Measurements from ENCODE around the gene SCN4A. TPM values are rescaled to one million over a fixed set of nuclear protein-coding genes. Genes with fewer than 3 reads are reported as not detected.
"Not testable (repeated sequence)": the region's sequence is repeated elsewhere in the genome, so short reads cannot be mapped to it uniquely, and the experiment has no call there.

SCN4A gene
- polyA plus RNA-seq, 4 donors = 0.72 to 1.3 (median 1.0) TPM

DNA sequence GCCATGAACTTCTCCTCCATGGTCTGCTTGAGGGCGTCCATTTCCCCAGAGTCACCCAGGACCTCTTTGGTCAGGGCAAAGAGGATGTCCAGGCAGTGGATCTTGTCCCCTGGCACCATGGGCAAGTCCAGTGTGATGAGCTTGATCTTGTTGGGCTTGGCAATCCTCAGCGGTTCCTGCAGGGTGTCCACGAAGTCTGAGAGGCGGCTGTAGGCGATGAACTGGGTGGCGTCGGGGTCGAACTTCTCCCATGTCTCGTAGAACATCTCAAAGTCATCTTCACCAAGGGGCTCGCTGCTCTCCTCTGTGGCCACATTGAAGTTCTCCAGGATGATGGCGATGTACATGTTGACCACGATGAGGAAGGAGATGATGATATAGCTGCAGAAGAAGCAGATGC lies 31.6 kb downstream of the SCN4A start:
- no peak for DNase-seq (ENCODE audit: low read depth in 4 of 4, low spot score in 3 of 4)

DNA sequence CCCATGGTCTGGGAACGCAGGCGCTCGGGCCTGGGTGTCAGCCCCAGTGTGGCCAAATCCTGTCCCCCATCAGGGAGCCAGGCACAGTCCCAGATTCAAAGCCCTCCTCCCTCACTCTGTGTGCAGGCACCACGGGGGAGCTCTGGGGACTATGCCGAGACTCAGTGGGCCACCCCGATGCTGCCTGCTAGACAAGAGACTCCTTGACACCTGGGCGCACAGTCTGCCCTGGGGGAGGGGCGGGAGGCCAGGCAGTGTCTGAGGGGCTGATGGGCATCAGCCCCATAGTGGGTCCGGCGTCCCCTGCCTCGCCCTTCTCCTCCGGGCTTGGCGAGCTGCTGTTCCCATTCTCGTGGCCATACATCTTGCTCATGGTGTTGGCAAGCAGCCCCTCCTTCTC lies 32.1 kb downstream of the SCN4A start:
- DNase-seq (ENCODE audit: low read depth in 4 of 4, low spot score in 3 of 4) = no peak

DNA sequence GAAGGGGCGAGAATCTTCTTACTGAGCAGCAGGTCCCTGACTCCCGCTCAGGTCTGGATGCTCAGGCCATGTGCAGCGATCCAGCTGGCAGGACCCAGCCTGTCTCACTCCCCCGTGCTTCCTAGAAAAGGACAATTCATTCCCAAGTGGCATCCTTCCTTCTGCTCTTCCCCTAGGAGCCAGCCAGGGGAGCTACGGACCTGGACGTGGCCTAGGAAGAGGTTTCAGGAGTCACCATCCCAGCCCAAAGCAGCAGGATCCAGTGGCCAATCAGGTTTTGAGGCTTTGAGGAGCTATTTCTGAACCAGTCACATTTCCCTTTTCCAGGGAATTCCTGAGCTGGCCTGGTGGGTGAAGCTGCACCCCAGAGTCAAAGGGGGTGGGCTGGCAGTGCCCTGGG lies 32.8 kb downstream of the SCN4A start:
- no peak for DNase-seq (ENCODE audit: low read depth in 4 of 4, low spot score in 3 of 4)

DNA sequence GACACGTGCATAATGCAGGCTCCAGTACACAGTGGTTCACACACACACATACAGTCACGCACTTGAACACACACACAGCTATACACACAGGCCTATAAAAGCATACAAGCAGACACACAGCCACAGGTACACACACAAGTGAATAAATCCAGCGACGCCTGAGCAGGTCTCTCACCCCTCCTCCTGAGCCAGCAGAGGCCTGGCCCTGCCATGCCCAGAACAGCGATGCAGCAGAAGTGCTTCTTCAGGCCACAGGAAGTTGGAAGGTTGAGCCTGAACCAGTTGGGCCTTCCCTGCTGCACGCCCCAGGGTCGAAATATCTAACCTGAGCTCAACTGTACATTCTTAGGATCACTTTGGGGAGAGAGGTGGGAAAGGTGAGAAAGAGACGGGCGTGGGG lies 33.3 kb downstream of the SCN4A start:
- no peak for DNase-seq (ENCODE audit: low read depth in 4 of 4, low spot score in 3 of 4)

DNA sequence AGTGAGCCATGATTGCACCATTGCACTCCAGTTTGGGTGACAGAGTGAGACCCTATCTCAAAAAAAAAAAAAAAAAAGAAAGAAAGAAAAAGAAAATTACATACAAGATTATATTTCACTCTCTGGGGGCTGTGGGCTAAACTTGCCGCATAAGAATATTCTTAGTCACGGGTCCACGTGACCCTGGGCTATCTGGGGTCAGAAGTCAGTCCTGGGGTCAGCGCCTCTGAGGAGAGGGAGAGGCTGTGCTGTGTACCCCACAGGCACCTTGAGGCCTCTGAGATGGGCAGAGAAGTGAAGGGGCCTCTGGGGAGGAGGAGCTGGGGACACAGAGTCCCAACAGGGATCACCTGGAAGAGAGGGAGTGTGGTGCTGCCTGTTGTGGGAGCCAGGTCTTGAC lies 34.8 kb downstream of the SCN4A start:
- no peak for DNase-seq (ENCODE audit: low read depth in 4 of 4, low spot score in 3 of 4)

DNA sequence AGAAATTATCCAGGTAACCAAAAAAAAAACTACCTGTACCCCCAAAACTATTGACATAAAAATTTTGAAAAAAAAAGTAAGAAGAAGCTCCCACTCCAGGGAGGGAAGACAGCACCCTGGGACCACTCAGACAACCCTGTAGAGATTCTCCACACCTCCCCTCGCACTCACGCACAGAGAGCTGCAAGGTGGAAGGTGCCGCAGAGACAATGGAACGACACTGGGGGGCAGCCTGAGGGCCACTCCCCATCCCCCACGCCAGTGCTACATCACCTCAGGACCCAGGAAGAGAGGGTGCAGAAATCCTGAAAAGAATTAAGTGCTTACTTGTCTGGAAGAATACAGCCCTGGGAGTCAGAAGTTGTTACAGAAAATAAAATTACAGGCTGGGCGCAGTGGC lies 35.4 kb downstream of the SCN4A start:
- no peak for DNase-seq (ENCODE audit: low read depth in 4 of 4, low spot score in 3 of 4)

DNA sequence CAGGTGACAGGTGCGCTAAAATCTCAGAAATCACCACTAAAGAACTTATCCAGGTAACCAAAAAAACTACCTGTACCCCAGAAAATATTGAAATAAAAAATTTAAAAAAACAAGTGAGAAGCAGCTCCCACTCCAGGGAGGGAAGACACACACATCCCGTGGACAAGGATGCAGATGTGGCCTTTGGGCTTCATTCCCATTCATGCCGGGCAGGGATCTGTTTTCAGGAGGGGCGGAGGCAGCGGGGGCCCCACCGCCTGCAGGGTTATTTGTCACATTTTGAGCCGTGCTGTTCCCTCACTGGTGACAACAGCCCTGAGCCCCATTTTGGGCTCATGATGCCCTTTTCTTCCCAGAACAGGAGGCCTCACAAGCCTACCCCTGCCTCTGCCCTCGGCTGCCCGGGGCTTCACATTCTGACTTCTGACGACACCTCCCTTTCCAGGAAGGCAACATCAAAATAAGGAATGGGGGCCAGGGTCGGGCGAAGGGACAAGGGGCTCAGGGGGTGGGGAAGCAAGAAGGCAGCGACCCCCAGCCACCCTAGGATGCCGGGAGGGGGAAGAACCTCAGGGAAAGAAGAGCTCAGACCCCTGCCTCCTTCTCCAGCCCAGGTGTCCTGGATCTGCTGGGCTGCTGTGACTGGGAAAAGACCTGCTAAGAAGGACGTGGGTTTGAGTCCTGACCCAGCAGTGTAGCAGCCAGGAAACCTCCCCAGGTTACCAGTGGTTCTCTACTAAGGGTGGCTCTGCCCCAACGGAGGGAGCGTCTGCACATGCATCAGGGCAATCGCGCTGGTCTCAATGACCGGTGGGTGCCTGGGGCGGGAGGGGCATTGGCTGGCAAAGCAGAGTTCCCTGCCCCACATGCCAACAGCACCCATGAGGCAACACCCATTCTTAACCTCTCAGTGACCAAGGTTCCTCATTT lies 38.3 kb downstream of the SCN4A start:
- no peak for DNase-seq (ENCODE audit: low read depth in 4 of 4, low spot score in 3 of 4)

DNA sequence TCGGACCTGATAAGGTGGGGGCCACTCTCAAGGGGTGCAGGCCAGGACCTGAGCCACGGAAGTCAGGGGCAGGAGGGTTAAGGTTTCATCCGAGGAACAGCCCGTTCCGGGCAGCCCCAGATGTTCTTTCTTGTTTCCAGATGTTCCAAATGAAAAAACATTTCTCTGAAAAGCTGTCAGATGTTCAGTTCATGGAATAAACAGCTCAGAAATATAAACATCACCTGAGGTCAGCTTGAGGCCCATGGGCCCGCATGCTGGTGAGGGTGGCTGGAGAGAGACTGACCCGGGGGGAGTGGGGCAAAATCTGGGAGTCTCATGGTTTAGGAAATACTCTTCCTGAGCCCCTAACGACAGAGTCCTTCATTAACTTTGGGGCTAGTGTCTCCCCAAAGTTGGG lies 39.1 kb downstream of the SCN4A start:
- no peak for DNase-seq (ENCODE audit: low read depth in 4 of 4, low spot score in 3 of 4)

DNA sequence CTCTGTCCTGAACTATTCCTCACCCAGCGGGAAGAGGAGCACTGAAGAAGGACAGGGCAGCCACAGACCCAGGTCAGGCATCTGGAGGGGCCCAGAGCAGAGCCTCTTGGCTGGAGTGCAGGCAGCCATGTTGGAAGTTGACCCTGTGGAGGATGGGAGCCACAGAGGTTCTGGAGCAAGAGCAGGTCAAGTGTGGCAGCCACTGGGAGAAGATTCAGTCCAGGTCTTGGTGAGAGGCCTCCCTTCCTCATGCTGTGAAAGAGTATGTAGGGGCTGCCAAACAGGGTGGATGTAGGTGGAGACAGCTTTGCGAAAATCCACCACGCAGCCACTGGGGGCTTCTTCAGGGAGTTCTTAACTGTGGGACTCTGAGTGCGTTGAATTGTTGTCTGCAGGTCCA lies 40.0 kb downstream of the SCN4A start:
- no peak for DNase-seq (ENCODE audit: low read depth in 4 of 4, low spot score in 3 of 4)

DNA sequence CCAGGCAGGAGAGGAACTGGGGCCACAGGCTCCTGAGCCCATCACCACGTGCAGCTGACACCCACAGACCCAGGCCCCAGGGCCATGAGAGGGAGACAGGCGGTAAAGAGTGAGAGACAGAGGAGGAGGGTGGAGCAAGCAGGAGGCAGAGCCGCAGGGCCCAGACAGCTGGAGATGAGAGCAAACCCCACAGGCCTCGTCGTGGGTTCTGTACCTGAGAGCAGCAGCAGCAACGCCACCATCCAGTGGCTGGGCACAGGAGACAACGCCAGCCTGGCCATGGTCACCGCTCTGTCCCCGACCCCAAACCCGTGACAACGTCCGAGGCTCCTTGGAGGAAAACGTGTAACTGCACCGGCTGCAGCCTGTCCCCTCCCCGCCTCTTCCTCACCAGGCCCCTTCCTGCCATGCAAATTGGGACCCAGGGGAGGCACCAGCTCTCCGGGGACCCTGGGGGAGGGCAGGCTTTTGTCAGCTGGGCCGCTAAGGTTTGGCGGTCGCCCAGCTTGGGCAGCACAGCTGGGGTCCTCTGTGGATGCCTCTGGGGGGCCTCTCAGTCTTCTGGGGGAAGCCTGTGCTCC lies 40.6 kb downstream of the SCN4A start, which contains the start of gene CD79B:
CD79B (minus strand) TSS at position 351 of the 581 bp plus-strand sequence; CDS start at position 281, 70 bp downstream.
- DNase-seq (ENCODE audit: low read depth in 4 of 4, low spot score in 3 of 4) = no peak

DNA sequence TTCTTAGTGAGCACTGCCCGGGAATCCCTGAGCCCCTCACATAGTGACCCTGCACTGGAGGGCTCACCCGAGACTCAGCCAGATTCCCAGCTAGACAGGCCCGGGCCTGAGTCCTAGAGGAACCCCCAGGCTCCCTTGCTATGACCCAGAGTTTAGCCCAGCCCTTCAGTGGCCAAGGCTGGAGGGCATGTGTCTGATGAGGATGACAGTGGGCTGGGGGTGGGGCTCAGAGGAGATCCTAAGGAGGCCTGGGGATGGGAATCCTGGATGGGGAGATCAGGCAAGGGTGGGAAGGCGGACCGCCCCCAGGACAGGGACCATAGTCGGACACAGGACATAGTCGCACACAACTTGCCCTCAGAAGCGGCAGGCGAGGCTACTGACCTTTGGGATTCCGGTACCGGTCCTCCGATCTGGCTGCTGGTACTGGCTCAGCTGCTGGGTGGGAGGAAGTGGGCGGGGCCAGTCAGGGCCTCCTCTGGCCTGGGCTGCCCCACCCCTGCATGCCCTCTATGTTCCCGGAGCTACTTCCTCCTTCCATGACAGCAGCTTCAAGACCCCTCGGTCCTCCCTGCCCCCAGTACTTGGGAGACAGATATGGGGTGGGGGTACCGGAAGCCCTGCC lies 41.7 kb downstream of the SCN4A start:
- no peak for DNase-seq (ENCODE audit: low read depth in 4 of 4, low spot score in 3 of 4)

DNA sequence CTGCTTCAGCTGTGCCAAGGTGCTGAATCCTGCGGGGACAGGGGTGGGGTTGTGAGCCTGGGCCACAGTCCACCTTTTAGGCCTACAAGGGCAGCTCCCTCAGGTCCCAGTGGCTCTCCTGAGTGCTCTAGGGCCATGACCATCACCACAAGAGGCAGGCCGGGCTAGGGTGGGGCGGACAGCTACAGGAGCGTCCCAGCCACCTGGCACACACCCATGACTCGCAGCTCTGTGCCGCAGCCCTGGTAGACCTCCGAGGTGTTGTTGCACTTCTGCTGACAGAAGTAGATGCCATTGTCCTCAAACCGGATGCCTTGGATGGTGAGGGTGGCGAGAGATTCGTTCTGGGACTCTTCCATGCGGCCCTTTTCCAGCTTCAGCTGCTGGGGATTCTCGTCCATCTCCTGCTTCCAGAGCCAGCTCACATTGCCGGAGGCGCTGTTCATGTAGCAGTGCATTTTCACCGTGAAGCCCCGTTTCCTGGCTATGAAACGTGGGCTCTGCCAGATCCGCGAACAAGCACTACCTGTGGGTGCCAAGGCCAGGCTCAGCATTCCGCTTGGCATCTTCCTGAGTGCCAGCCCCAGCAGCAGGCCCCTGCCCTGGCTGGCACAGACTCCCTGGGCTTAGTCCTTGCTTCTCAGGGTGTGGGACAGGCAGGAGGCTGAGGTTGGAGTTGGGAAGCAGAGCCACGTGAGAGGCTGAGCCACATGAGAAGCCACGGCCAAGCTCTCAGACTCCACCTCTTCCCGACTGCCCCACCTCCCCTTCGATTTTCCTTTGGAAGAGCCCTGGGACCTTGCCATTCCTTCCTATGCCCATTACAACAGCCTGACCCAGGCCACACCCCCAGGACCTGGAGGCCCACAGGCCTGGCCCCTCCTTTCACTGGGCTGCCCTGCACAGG lies 42.6 kb downstream of the SCN4A start:
- DNase-seq (ENCODE audit: low read depth in 4 of 4, low spot score in 3 of 4) = no peak

DNA sequence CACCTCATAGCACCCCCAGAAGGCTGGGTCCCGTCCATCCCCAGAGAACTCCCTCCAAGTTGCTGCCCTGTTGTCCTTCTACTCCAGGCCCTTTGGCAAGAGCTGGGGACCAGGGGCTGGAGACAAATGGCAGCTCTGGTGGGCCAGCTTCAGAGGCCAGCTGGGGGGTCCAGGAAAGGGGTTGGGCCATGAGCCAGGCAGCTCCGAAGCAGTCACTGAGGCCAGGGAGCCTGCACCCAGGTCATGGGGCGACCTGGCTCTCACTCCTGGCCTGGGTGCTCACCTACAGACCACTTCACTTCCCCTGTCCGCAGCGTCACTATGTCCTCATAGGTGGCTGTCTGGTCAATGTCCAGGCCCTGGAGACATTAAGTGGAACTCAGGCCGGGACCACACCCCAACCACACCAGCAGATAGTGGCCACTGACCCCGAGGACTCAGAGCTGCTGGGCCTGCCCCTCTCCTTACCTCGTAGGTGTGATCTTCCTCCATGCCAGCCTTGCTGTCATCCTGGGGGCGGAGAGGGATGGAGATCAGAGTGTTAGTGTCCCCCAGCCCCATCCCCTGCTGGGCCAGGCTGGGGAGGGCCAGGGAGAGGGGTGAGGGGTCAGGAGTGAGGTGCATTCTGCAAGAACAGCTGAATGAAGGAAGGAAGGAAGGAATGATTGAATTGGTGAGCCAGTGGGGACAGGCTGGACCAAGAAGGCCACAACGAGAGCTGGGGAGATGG lies 43.6 kb downstream of the SCN4A start:
- no peak for DNase-seq (ENCODE audit: low read depth in 4 of 4, low spot score in 3 of 4)

DNA sequence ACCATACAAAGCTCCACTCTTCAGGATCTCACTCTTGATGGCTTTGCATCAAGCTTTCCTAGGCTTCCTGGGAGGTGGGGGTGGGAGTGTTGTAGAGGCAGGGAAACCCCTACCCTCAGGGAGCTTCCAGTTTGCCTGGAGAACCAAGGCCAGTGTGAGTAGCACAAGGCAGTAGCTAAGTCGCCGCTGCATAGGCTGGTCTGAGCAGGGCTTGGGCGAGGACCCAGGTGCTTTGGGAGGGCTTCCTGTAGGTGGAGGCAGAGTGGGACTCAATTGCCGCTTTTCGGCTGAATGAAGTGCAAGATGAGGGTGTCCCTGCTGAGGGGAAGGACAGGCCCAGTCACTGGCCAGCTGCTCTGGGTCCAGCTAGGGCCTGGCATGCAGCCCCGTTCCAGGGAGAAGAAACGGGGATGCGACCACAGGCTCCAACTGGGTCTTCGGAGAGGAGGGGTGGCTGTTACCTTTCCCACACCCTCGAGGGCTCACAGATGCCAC lies 44.5 kb downstream of the SCN4A start:
- DNase-seq (ENCODE audit: low read depth in 4 of 4, low spot score in 3 of 4) = no peak

DNA sequence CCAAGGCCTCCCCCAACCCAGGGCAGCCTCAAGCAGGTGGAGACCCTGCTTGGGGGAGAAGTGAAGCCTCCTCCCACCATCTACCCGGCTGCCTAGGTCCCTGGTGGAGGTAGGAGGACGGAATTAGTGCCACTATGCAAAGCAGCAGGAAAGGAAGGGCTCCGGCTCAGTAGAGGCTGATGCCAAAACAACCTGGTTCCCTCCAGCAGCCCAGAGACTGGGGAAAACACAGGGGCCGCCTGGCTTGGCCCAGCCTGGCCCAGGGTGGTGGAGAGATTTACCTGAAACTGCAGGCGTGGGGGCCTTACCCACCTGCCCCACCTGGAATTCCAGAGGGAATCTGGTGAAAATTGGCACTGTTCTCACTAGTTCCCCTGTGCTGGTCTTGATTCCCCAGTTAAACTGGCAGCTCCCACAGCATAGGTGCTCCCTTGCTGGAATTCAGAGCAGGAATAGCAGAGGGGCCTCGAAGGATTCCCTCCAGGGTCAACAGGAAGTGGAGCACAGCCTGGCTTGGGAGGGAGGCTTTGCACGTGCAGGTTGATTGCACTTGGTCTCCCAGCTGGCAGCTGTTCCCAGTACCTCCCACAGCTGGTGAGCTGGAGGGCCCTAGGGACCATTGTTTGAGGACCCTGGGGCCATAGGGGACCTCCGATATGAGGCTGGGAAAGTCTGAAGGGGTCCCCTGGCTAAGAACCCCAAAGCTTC lies 45.1 kb downstream of the SCN4A start:
- no peak for DNase-seq (ENCODE audit: low read depth in 4 of 4, low spot score in 3 of 4)

DNA sequence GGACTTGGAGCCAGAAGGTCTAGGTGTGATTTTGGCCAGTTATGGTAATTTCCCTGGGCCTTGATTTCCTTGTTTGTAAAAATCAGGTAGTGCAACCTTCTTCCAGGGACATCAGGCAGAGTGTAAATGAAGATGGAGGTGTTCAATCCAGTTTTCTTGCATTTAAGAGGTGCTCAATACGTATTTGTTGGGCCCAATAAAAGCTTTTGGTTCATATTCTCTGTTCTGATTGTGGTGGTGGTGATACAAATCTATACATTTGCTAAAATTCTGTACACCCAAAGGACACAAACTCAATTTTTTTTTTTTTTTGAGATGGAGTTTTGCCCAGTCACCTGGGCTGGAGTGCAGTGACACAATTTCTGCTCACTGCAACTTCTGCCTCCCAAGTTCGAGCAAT lies 46.6 kb downstream of the SCN4A start:
- DNase-seq (ENCODE audit: low read depth in 4 of 4, low spot score in 3 of 4) = no peak

DNA sequence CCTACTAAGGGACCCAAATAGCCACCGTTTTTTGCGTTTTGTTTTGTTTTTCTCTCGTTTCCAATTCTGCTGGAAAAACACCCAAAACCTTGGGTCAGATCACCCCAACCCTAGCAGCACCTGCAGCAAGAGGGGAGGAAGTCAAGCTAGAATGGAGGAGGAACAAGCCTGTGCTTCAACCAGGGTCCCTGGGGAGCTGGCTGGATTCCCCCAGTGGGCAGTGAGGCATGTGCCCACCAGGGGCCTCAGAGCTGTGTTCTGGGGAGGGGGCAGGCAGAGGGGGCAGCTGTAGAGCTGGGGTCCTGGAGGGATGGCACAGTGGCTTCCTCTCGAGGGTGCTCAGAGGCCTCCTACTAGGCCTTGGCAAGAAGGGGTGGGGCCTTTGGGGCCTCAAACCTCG lies 47.1 kb downstream of the SCN4A start:
- DNase-seq (ENCODE audit: low read depth in 4 of 4, low spot score in 3 of 4) = no peak

DNA sequence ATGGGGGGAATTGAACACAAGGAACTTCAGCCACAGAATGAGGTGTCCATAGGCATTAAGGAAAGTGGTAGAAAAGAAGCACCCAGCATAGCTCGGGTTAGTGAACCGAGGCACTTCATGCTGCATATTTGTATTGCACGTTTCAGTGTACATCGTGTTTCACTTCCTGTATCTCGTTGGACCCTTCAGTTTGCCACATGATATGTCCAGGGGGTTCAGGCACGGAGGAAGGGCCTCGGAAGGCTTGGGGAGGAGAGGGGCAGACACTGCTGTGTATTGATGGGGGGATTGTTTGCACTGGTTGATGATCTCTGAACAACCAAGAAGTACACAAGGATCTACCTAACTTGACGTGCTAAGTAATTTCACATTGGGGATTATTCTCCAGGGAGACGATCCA lies 50.3 kb downstream of the SCN4A start:
- not testable (repeated sequence) for DNase-seq (ENCODE audit: low read depth in 4 of 4, low spot score in 3 of 4)

DNA sequence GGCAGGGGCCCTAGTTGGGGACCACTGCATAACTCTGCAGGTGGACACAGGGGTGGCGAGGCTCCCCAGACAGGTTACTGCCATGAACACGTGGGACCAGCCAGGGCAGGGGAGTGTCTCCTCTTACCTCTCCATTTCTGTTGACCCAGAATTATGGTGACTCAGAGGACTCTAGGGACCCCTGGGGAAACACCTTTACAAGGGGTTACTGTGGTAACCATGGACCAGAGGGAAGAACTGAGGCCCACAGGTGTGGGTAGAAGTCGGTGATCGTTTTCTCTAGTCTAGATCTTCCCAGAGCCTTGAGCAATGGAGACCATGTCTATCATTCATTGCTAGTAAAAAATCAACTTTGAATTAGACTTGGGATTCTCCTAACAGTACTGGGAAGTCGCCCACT lies 51.9 kb downstream of the SCN4A start:
- DNase-seq (ENCODE audit: low read depth in 4 of 4, low spot score in 3 of 4) = not testable (repeated sequence)
